DMS 273 (cell line): ENCODE measurements around the gene ZFYVE19.

ENCODE experiments used
- DNase-seq: peaks from one replicate; lab custom pipeline; 2025; ENCODE audit not compliant: unreplicated experiment; lab: John Stamatoyannopoulos, UW

The ZFYVE19 gene

GRCh38 chr15:40812721-40813425 is 6.0 kb downstream of the ZFYVE19 start:
- no peak for DNase-seq

GRCh38 chr15:40815042-40815698 is 8.3 kb downstream of the ZFYVE19 start:
- peak; percentile 29 for DNase-seq

- DNase-seq = no peak
Measured at GRCh38 chr15:40819048-40819447, 12.2 kb downstream of the ZFYVE19 start.

- DNase-seq = no peak
Measured at GRCh38 chr15:40821195-40821594, 14.3 kb downstream of the ZFYVE19 start.

- DNase-seq = no peak
Measured at GRCh38 chr15:40823572-40824343, 16.9 kb downstream of the ZFYVE19 start.

- DNase-seq = no peak
Measured at GRCh38 chr15:40825661-40826422, 19.0 kb downstream of the ZFYVE19 start.

- DNase-seq = no peak
Measured at GRCh38 chr15:40826423-40827075, 19.7 kb downstream of the ZFYVE19 start.

- DNase-seq = no peak
Measured at GRCh38 chr15:40828447-40829036, 21.7 kb downstream of the ZFYVE19 start, which contains the start of gene PPP1R14D. Gene PPP1R14D, minus strand, starts transcription at chr15:40828708. Its CDS starts 67 bp downstream, at chr15:40828641.

GRCh38 chr15:40829115-40829514 is 22.2 kb downstream of the ZFYVE19 start:
- DNase-seq = no peak

GRCh38 chr15:40830884-40831283 is 24.0 kb downstream of the ZFYVE19 start:
- no peak for DNase-seq

- no peak for DNase-seq
Measured at GRCh38 chr15:40831861-40832260, 25.0 kb downstream of the ZFYVE19 start.

GRCh38 chr15:40832903-40833302 is 26.0 kb downstream of the ZFYVE19 start:
- DNase-seq = no peak

- no peak for DNase-seq
Measured at GRCh38 chr15:40836020-40836419, 29.1 kb downstream of the ZFYVE19 start.

- DNase-seq = no peak
Measured at GRCh38 chr15:40838756-40839155, 31.9 kb downstream of the ZFYVE19 start.

GRCh38 chr15:40841741-40842140 is 34.9 kb downstream of the ZFYVE19 start:
- no peak for DNase-seq

GRCh38 chr15:40843261-40843884 is 36.5 kb downstream of the ZFYVE19 start:
- peak; percentile 13 for DNase-seq

GRCh38 chr15:40843885-40844695 is 37.2 kb downstream of the ZFYVE19 start, which contains the start of gene SPINT1:
Gene SPINT1, plus strand, starts transcription at chr15:40844048. Its CDS starts 507 bp downstream, at chr15:40844555.
- DNase-seq = no peak

- DNase-seq = peak; percentile 29
Measured at GRCh38 chr15:40844696-40845030, 37.8 kb downstream of the ZFYVE19 start.

GRCh38 chr15:40845036-40845435 is 38.1 kb downstream of the ZFYVE19 start:
- DNase-seq = no peak
